ENCODE results near the gene OSGEP.

Gene OSGEP

DNA sequence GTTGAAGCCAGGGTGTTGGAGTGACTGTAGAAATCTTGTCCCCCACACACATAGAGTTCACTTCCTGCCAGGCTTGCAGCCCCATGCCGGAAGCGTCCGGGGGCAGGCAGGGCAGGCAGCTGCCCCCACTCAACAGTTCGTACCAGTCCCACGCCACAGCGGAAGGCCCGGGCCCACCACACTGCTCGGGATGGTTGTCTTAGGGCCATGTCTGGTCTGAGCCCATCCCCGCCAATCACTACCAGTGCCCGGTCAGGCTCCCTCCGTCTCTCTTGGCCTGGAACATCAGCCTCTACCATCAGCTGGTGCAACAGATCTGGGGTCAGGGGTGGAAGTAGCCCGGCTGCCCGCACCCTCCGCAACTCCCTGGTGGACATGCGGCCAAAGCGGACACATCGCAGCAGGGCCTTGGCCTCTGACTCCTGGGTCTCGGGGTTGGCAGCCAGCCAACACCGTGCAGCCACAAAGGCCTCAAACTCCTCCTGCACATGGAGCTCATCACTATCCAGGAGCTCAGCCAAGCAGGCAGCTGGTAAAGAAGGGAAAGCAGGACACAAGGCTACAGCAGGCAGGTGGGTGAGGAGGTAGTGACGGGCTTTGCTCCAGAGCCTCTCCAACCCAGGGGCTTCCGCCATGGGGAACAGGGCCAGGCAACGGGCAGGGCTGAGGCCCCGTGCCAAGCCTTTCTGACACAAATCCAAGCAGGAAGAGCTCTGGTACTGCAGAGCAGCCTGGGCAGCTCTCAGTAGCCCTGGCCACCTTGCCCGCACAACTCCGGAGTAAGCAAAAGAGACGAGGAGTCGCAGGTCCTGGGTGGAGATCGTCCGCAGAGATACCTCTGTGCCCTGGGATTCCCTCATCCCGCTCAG, 24.6 kb downstream of the OSGEP start:
- Histone ChIP-seq H3K4me3 (ENCODE audit: extremely low read depth, insufficient read depth, low read length, poor library complexity, severe bottlenecking) (no peak overlapping the region), H3K36me3 (ENCODE audit: control insufficient read depth, insufficient read depth, low read length) (no peaks in the 10 kb centered on the region), H3K4me1 (ENCODE audit: control insufficient read depth, insufficient read depth, low read length, poor library complexity, severe bottlenecking) (peaks cover 3% of the 10 kb centered on the region), H3K9me3 (ENCODE audit: control insufficient read depth, low read length) (no peaks in the 10 kb centered on the region), H3K27ac (ENCODE audit: low read depth, low read length, severe bottlenecking) (no peak overlapping the region)
- WGBS, 2 experiments (ENCODE audit: insufficient coverage in 2 of 2) = 93 to 94% methylated on average over 26 to 27 of the region's 30 CpGs

- H3K4me3 ChIP-seq (ENCODE audit: extremely low read depth, insufficient read depth, low read length, poor library complexity, severe bottlenecking) = no peak overlapping the region
- peaks cover 3% of the 10 kb centered on the region for H3K4me1 ChIP-seq (ENCODE audit: control insufficient read depth, insufficient read depth, low read length, poor library complexity, severe bottlenecking)
- H3K27ac ChIP-seq (ENCODE audit: low read depth, low read length, severe bottlenecking) = no peak overlapping the region
- H3K9me3 ChIP-seq (ENCODE audit: control insufficient read depth, low read length) = no peaks in the 10 kb centered on the region
- H3K36me3 ChIP-seq (ENCODE audit: control insufficient read depth, insufficient read depth, low read length) = no peaks in the 10 kb centered on the region
- 54 to 71% methylated on average over 3 to 4 of the region's 5 CpGs for WGBS, 2 experiments (ENCODE audit: insufficient coverage in 2 of 2)
Measured at GRCh38 chr14:20428802-20429201, 25.8 kb downstream of the OSGEP start.

DNA sequence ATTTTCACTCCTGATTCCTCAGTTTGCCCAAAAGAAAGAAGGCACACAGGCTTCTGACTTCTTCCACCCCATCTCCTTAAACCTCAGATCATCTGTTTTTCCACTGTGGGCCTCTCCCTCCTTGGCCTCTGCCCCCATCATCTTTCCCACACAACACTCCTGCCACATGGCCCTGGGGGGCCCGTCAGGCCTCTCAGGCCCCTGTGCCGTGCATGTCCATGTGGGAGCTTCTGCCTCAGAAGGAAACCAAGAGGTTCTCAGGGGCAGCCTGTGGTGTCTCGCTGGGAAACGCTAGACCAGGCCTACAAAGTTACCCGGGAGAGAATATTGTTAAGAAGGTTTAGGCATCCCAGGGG, 26.6 kb downstream of the OSGEP start:
- no peak overlapping the region for H3K27ac ChIP-seq (ENCODE audit: low read depth, low read length, severe bottlenecking)
- no peaks in the 10 kb centered on the region for H3K9me3 ChIP-seq (ENCODE audit: control insufficient read depth, low read length)
- no peak overlapping the region for H3K4me3 ChIP-seq (ENCODE audit: extremely low read depth, insufficient read depth, low read length, poor library complexity, severe bottlenecking)
- no peaks in the 10 kb centered on the region for H3K36me3 ChIP-seq (ENCODE audit: control insufficient read depth, insufficient read depth, low read length)
- peaks cover 3% of the 10 kb centered on the region for H3K4me1 ChIP-seq (ENCODE audit: control insufficient read depth, insufficient read depth, low read length, poor library complexity, severe bottlenecking)
- WGBS, 2 experiments (ENCODE audit: insufficient coverage in 2 of 2) = 58 to 82% methylated on average over 2 of the region's 5 CpGs

DNA sequence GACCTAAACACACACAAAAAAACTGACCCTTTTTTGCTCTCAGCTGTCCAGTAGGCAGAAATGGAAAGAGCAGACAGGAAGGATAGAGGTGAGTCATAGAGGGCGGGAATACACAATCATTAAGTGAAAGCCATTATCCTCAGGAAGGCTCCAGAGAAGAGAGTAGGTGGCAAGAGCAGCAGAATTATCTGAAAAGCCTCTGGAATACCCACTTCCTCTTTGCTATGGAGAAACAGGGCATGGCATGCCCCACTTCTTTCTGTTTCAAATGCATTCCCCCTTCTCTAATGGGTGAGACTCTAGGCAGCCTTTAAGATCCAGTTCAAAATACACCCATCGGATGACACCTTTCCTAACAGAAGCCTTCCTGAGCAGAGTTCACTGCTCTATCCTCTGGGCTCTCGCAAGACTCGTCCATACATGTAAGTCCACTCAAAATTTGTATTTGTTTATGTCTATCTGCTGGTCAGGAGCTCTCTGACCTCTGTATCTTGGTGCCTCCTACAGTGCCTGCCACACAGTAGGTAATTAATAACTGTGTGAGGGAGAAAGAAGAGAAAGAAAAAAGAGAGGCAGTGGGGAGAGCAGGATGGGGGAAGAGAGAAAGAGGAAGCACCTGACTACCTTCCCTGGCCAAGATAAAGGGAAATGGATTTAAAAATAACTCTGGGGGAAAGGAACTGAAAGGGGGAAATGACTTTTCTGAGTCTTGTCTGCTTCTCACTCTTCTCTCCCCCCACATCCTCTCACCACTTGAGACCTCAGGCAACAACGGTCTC, 27.2 kb downstream of the OSGEP start:
- Histone ChIP-seq H3K36me3 (ENCODE audit: control insufficient read depth, insufficient read depth, low read length) (no peaks in the 10 kb centered on the region), H3K4me3 (ENCODE audit: extremely low read depth, insufficient read depth, low read length, poor library complexity, severe bottlenecking) (no peak overlapping the region), H3K9me3 (ENCODE audit: control insufficient read depth, low read length) (no peaks in the 10 kb centered on the region), H3K27ac (ENCODE audit: low read depth, low read length, severe bottlenecking) (no peak overlapping the region), H3K4me1 (ENCODE audit: control insufficient read depth, insufficient read depth, low read length, poor library complexity, severe bottlenecking) (peaks cover 3% of the 10 kb centered on the region)
- 77 to 79% methylated on average over 3 of the region's 5 CpGs for WGBS, 2 experiments (ENCODE audit: insufficient coverage in 2 of 2)

DNA sequence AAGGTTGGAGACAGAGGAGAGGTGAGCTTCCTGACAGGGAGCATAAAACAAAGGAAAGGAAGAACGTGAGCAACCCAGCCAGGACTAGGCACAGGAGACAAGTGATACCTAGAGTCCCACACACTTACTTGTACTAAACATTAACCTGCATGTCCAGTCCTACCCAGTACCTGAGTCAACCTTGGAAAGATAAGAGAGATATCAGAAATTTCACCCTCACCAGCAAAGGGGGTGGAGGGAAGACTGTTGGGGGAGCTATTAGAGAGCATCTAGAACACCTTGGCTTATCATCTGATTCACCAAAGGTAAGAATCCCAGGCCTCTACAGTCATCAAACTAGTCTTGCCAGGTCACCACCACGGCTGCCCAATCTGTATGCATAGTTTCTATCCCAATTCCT, 29.8 kb downstream of the OSGEP start:
- WGBS, 2 experiments (ENCODE audit: insufficient coverage in 2 of 2) = 0% methylated on average over 1 of the region's 2 CpGs
- Histone ChIP-seq H3K36me3 (ENCODE audit: control insufficient read depth, insufficient read depth, low read length) (no peaks in the 10 kb centered on the region), H3K4me3 (ENCODE audit: extremely low read depth, insufficient read depth, low read length, poor library complexity, severe bottlenecking) (no peak overlapping the region), H3K4me1 (ENCODE audit: control insufficient read depth, insufficient read depth, low read length, poor library complexity, severe bottlenecking) (peaks cover 3% of the 10 kb centered on the region), H3K9me3 (ENCODE audit: control insufficient read depth, low read length) (no peaks in the 10 kb centered on the region), H3K27ac (ENCODE audit: low read depth, low read length, severe bottlenecking) (no peak overlapping the region)

- H3K4me3 ChIP-seq (ENCODE audit: extremely low read depth, insufficient read depth, low read length, poor library complexity, severe bottlenecking) = no peak overlapping the region
- no CpG with 5 or more reads among the region's 2 CpGs for WGBS, 2 experiments (ENCODE audit: insufficient coverage in 2 of 2)
- peaks cover 3% of the 10 kb centered on the region for H3K4me1 ChIP-seq (ENCODE audit: control insufficient read depth, insufficient read depth, low read length, poor library complexity, severe bottlenecking)
- no peak overlapping the region for H3K27ac ChIP-seq (ENCODE audit: low read depth, low read length, severe bottlenecking)
- H3K36me3 ChIP-seq (ENCODE audit: control insufficient read depth, insufficient read depth, low read length) = no peaks in the 10 kb centered on the region
- no peaks in the 10 kb centered on the region for H3K9me3 ChIP-seq (ENCODE audit: control insufficient read depth, low read length)
Measured at GRCh38 chr14:20422886-20423285, 31.7 kb downstream of the OSGEP start.

DNA sequence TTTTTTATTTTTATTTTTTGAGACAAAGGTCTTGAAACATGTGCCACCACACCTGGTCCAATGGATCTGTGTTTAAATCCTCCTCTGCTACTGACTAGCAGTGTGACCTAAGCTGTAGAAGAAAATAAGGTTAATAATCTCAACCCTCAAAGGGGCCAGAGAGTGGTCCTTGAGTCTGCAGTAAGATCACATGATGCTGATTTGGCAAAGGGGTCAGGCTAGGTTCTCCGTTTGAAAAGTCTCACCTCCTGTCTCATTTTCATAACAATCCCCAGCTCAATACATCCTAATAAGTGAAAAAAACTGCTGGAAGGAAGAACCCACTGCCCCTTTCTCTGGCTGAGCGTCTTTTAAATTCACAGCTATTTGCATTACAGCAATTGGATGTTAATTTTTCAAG, 33.3 kb downstream of the OSGEP start:
- H3K36me3 ChIP-seq (ENCODE audit: control insufficient read depth, insufficient read depth, low read length) = no peaks in the 10 kb centered on the region
- H3K4me3 ChIP-seq (ENCODE audit: extremely low read depth, insufficient read depth, low read length, poor library complexity, severe bottlenecking) = no peak overlapping the region
- no peaks in the 10 kb centered on the region for H3K9me3 ChIP-seq (ENCODE audit: control insufficient read depth, low read length)
- 38% methylated on average over 2 of the region's 2 CpGs; no CpG with 5 or more reads in 1 of the 2 experiments for WGBS, 2 experiments (ENCODE audit: insufficient coverage in 2 of 2)
- no peaks in the 10 kb centered on the region for H3K4me1 ChIP-seq (ENCODE audit: control insufficient read depth, insufficient read depth, low read length, poor library complexity, severe bottlenecking)
- H3K27ac ChIP-seq (ENCODE audit: low read depth, low read length, severe bottlenecking) = no peak overlapping the region

DNA sequence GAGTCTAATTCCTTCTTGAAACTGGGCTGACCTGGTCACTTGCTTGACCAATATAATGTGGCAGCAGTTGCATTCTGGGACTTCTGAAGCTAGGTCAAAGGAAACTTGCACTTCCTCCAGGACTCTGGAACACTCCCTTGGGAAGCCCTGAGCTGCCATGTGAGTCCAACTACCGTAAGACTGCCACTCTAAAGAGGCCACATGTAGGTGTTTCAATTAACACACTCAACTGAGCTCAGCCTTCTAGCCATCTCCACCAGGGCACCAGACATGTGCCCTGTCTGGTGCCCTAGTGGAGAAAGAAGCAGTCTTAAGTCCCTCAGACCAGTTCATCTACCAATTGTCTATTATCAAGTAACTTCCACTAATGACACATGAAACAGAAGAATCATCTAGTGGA, 35.2 kb downstream of the OSGEP start:
- Histone ChIP-seq H3K4me3 (ENCODE audit: extremely low read depth, insufficient read depth, low read length, poor library complexity, severe bottlenecking) (no peak overlapping the region), H3K4me1 (ENCODE audit: control insufficient read depth, insufficient read depth, low read length, poor library complexity, severe bottlenecking) (no peaks in the 10 kb centered on the region), H3K27ac (ENCODE audit: low read depth, low read length, severe bottlenecking) (no peak overlapping the region), H3K9me3 (ENCODE audit: control insufficient read depth, low read length) (no peaks in the 10 kb centered on the region), H3K36me3 (ENCODE audit: control insufficient read depth, insufficient read depth, low read length) (no peaks in the 10 kb centered on the region)
- no CpG with 5 or more reads among the region's 1 CpG for WGBS, 2 experiments (ENCODE audit: insufficient coverage in 2 of 2)

GRCh38 chr14:20418501-20418909, 36.1 kb downstream of the OSGEP start:
- H3K9me3 ChIP-seq (ENCODE audit: control insufficient read depth, low read length) = no peaks in the 10 kb centered on the region
- H3K4me3 ChIP-seq (ENCODE audit: extremely low read depth, insufficient read depth, low read length, poor library complexity, severe bottlenecking) = no peak overlapping the region
- no peaks in the 10 kb centered on the region for H3K4me1 ChIP-seq (ENCODE audit: control insufficient read depth, insufficient read depth, low read length, poor library complexity, severe bottlenecking)
- WGBS, 2 experiments (ENCODE audit: insufficient coverage in 2 of 2) = 93 to 97% methylated on average over 2 of the region's 2 CpGs
- H3K27ac ChIP-seq (ENCODE audit: low read depth, low read length, severe bottlenecking) = no peak overlapping the region
- H3K36me3 ChIP-seq (ENCODE audit: control insufficient read depth, insufficient read depth, low read length) = no peaks in the 10 kb centered on the region

DNA sequence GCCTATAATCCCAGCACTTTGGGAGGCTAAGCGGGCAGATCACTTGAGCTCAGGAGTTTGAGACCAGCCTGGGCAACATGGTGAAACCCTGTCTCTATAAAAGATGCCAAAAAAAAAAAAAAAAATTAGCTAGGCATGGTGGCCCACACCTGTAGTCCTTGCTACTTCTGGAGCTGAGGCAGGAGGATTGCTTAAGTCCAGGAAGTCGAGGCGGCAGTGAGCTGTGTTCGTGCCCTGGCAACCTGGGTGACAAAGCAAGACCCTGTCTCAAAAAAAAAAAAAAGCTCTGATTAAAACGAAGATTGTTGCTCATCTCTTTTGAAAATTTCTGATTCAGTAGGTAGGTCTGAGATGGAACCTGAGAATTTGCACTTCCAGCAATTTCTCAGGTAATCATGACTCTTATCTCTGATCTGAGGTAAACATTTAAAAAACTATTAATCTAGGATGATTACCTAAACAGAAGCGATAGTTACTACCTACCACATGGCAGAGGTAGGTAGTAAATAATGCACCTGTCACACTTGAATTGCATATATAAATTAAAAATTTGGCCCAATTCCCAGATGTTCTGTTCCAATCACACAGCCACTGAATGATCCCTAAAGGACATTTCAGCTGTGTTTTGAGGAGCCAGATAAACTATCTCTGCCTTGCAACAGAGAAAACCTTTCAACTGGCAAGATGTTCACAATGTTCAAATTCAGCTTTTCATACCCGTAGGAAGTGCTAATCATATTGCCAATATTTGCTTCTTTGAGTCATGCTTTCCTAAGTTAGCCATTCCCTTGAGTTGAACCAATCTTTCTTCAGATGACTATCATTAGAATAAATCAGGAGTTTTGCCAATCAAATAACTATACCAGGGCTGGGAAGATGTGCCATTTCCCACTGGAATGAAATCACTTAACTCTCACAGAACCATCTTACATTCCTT, 37.1 kb downstream of the OSGEP start:
- no peak overlapping the region for H3K27ac ChIP-seq (ENCODE audit: low read depth, low read length, severe bottlenecking)
- no peaks in the 10 kb centered on the region for H3K4me1 ChIP-seq (ENCODE audit: control insufficient read depth, insufficient read depth, low read length, poor library complexity, severe bottlenecking)
- no peak overlapping the region for H3K4me3 ChIP-seq (ENCODE audit: extremely low read depth, insufficient read depth, low read length, poor library complexity, severe bottlenecking)
- WGBS, 2 experiments (ENCODE audit: insufficient coverage in 2 of 2) = 85 to 97% methylated on average over 5 to 6 of the region's 7 CpGs
- H3K9me3 ChIP-seq (ENCODE audit: control insufficient read depth, low read length) = no peaks in the 10 kb centered on the region
- H3K36me3 ChIP-seq (ENCODE audit: control insufficient read depth, insufficient read depth, low read length) = no peaks in the 10 kb centered on the region

Data from mesodermal cell (in vitro differentiated cells).